ENCODE measurements around the gene TXNDC2.

- TF ChIP-seq CTCF (IDR thresholded peaks at IDR 0.05; ENCODE audit: insufficient read depth, low read depth, low read length) = no peak
- no peak for TF ChIP-seq EZH2 (IDR thresholded peaks at IDR 0.05; ENCODE audit: insufficient read depth, low read length)
Observed at GRCh38 chr18:9931146-9931545, 45.4 kb downstream of the TXNDC2 start.

All from astrocyte (in vitro differentiated cells and primary cell).